Hepatocyte (in vitro differentiated cells): Measurements from ENCODE around the gene HTR1D.

Experiments used
- CTCF ChIP-seq: fragments of 200-600 bp; sonication (generic); IDR thresholded peaks from 2 replicates; pipeline ENCODE4 v1.5.1; 2016; ENCODE audit warnings: antibody characterized with exemption, mild to moderate bottlenecking; ENCODE audit not compliant: poor library complexity
- EZH2 ChIP-seq: fragments of 200-600 bp; sonication (generic); IDR thresholded peaks from 2 replicates; pipeline ENCODE4 v1.6.1; 2016; ENCODE audit warnings: antibody characterized with exemption, mild to moderate bottlenecking, borderline replicate concordance

- TF ChIP-seq CTCF, result no peak
- no peak for TF ChIP-seq EZH2
These were observed 47.5 kb downstream of the HTR1D start for GRCh38 chr1:23169727-23170335.
